Measurements from ENCODE around the gene FCN1.

FCN1 gene

GRCh38 chr9:134928436-134929192, 10.9 kb upstream of the FCN1 start:
- Histone ChIP-seq H3K9ac (ENCODE audit: low read depth, low read length, poor library complexity, severe bottlenecking) (no peak overlapping the region), H3K4me2 (ENCODE audit: low read depth, low read length, poor library complexity, severe bottlenecking) (no peak overlapping the region), H2AFZ (ENCODE audit: low read length) (no peak overlapping the region), H4K20me1 (ENCODE audit: insufficient read depth, low read length, poor library complexity, severe bottlenecking) (no peaks in the 10 kb centered on the region), H3K9me2 (replicated peaks; ENCODE audit: low read depth, low read length) (no peaks in the 10 kb centered on the region), H3F3A (ENCODE audit: low read depth) (no peaks in the 10 kb centered on the region), H3K27me3 (ENCODE audit: insufficient read depth, low read length, poor library complexity, severe bottlenecking) (no peaks in the 10 kb centered on the region), H3K4me3 (ENCODE audit: low read length, poor library complexity, severe bottlenecking) (no peak overlapping the region), H3K36me3 (ENCODE audit: insufficient read depth, low read length) (no peaks in the 10 kb centered on the region), H3K4me1 (ENCODE audit: insufficient read depth, low read length, poor library complexity, severe bottlenecking) (no peaks in the 10 kb centered on the region), H3K79me2 (ENCODE audit: insufficient read depth, low read length) (no peaks in the 10 kb centered on the region), H3K9me3 (ENCODE audit: insufficient read depth, low read depth, low read length) (no peaks in the 10 kb centered on the region; the same call in 1 of the 2 replicates)
- TF ChIP-seq CTCF (conservative IDR thresholded peaks at IDR 0.05; ENCODE audit: low read length) (no peak), EZH2phosphoT487 (IDR thresholded peaks at IDR 0.05; ENCODE audit: borderline replicate concordance) (no peak)

GRCh38 chr9:134925011-134925511, 7.3 kb upstream of the FCN1 start:
- no peak overlapping the region for H3K4me2 ChIP-seq (ENCODE audit: low read depth, low read length, poor library complexity, severe bottlenecking)
- H2AFZ ChIP-seq (ENCODE audit: low read length) = no peak overlapping the region
- no peak for TF ChIP-seq CTCF (conservative IDR thresholded peaks at IDR 0.05; ENCODE audit: low read length)
- no peak for TF ChIP-seq EZH2phosphoT487 (IDR thresholded peaks at IDR 0.05; ENCODE audit: borderline replicate concordance)
- H3K79me2 ChIP-seq (ENCODE audit: insufficient read depth, low read length) = no peaks in the 10 kb centered on the region
- H3K9ac ChIP-seq (ENCODE audit: low read depth, low read length, poor library complexity, severe bottlenecking) = no peak overlapping the region
- H3K4me1 ChIP-seq (ENCODE audit: insufficient read depth, low read length, poor library complexity, severe bottlenecking) = no peaks in the 10 kb centered on the region
- no peaks in the 10 kb centered on the region for H4K20me1 ChIP-seq (ENCODE audit: insufficient read depth, low read length, poor library complexity, severe bottlenecking)
- H3K27me3 ChIP-seq (ENCODE audit: insufficient read depth, low read length, poor library complexity, severe bottlenecking) = no peaks in the 10 kb centered on the region
- H3K9me3 ChIP-seq (ENCODE audit: insufficient read depth, low read depth, low read length) = peaks cover under 1% of the 10 kb centered on the region; the same call in 1 of the 2 replicates
- H3F3A ChIP-seq (ENCODE audit: low read depth) = no peaks in the 10 kb centered on the region
- no peaks in the 10 kb centered on the region for H3K36me3 ChIP-seq (ENCODE audit: insufficient read depth, low read length)
- no peaks in the 10 kb centered on the region for H3K9me2 ChIP-seq (replicated peaks; ENCODE audit: low read depth, low read length)
- H3K4me3 ChIP-seq (ENCODE audit: low read length, poor library complexity, severe bottlenecking) = no peak overlapping the region

GRCh38 chr9:134923466-134923865, 5.8 kb upstream of the FCN1 start:
- Histone ChIP-seq H3F3A (ENCODE audit: low read depth) (no peaks in the 10 kb centered on the region), H2AFZ (ENCODE audit: low read length) (no peak overlapping the region), H3K79me2 (ENCODE audit: insufficient read depth, low read length) (no peaks in the 10 kb centered on the region), H3K36me3 (ENCODE audit: insufficient read depth, low read length) (no peaks in the 10 kb centered on the region), H3K9me3 (ENCODE audit: insufficient read depth, low read depth, low read length) (peaks cover 9% of the 10 kb centered on the region; the same call in 1 of the 2 replicates), H3K4me3 (ENCODE audit: low read length, poor library complexity, severe bottlenecking) (no peak overlapping the region), H3K4me2 (ENCODE audit: low read depth, low read length, poor library complexity, severe bottlenecking) (no peak overlapping the region), H3K4me1 (ENCODE audit: insufficient read depth, low read length, poor library complexity, severe bottlenecking) (no peaks in the 10 kb centered on the region), H3K9ac (ENCODE audit: low read depth, low read length, poor library complexity, severe bottlenecking) (no peak overlapping the region), H3K27me3 (ENCODE audit: insufficient read depth, low read length, poor library complexity, severe bottlenecking) (no peaks in the 10 kb centered on the region), H3K9me2 (replicated peaks; ENCODE audit: low read depth, low read length) (no peaks in the 10 kb centered on the region), H4K20me1 (ENCODE audit: insufficient read depth, low read length, poor library complexity, severe bottlenecking) (no peaks in the 10 kb centered on the region)
- TF ChIP-seq CTCF (conservative IDR thresholded peaks at IDR 0.05; ENCODE audit: low read length) (no peak), EZH2phosphoT487 (IDR thresholded peaks at IDR 0.05; ENCODE audit: borderline replicate concordance) (no peak)

Measured in Loucy (cell line).